Neural cell (in vitro differentiated cells): ENCODE results near the gene SOHLH1.

ENCODE experiments used
- CTCF ChIP-seq: fragments of 450-650 bp; IDR thresholded peaks from 2 replicates; pipeline ENCODE4 v1.5.1; 2014; ENCODE audit warnings: antibody characterized with exemption, mild to moderate bottlenecking, moderate library complexity; ENCODE audit not compliant: poor library complexity, severe bottlenecking
- EP300 ChIP-seq: fragments of 450-650 bp; conservative IDR thresholded peaks from 2 replicates; pipeline ENCODE4 v1.6.1; 2014; ENCODE audit warnings: antibody characterized with exemption, mild to moderate bottlenecking, moderate library complexity; ENCODE audit not compliant: poor library complexity, severe bottlenecking
- EZH2 ChIP-seq: fragments of 200-600, 300-800 bp; shearing (Covaris generic), sonication (generic); IDR thresholded peaks from 2 replicates; pipeline ENCODE4 v1.6.1; 2014; ENCODE audit warnings: antibody characterized with exemption, low read length, borderline replicate concordance, mild to moderate bottlenecking; ENCODE audit not compliant: insufficient read depth, poor library complexity, severe bottlenecking
- MXI1 ChIP-seq: fragments of 450-650 bp; conservative IDR thresholded peaks from 2 replicates; pipeline ENCODE4 v1.6.1; 2014; ENCODE audit warnings: antibody characterized with exemption, mild to moderate bottlenecking; ENCODE audit not compliant: poor library complexity, severe bottlenecking
- POLR2AphosphoS5 ChIP-seq: IDR thresholded peaks from 2 replicates; pipeline ENCODE4 v1.6.1; 2012
- RAD21 ChIP-seq: fragments of 450-650 bp; conservative IDR thresholded peaks from 2 replicates; pipeline ENCODE4 v1.6.1; 2014; ENCODE audit warnings: antibody characterized with exemption, mild to moderate bottlenecking, moderate library complexity

- TF ChIP-seq CTCF = no peak
- TF ChIP-seq POLR2AphosphoS5 = no peak
- TF ChIP-seq EP300 = no peak
- TF ChIP-seq EZH2 = no peak
- TF ChIP-seq MXI1 = no peak
- no peak for TF ChIP-seq RAD21
Measured at GRCh38 chr9:135731454-135731853, 32.2 kb upstream of the SOHLH1 start.
